GM12874 (cell line): ENCODE results near the gene PHIP.

ENCODE experiments used
- CTCF ChIP-seq: IDR thresholded peaks from 2 replicates; pipeline ENCODE4 v1.5.1; 2011; ENCODE audit warnings: low read depth, mild to moderate bottlenecking, control low read depth, low read length, moderate library complexity; ENCODE audit not compliant: insufficient read depth

PHIP gene

GRCh38 chr6:78909391-78909790, 168.7 kb downstream of the PHIP start:
- TF ChIP-seq CTCF: no peak

GRCh38 chr6:78908621-78909020, 169.4 kb downstream of the PHIP start:
- TF ChIP-seq CTCF: no peak

- no peak for TF ChIP-seq CTCF
Observed at GRCh38 chr6:78896227-78896626, 181.8 kb downstream of the PHIP start.
